ENCODE data around the gene UQCRHL.

UQCRHL gene

DNA sequence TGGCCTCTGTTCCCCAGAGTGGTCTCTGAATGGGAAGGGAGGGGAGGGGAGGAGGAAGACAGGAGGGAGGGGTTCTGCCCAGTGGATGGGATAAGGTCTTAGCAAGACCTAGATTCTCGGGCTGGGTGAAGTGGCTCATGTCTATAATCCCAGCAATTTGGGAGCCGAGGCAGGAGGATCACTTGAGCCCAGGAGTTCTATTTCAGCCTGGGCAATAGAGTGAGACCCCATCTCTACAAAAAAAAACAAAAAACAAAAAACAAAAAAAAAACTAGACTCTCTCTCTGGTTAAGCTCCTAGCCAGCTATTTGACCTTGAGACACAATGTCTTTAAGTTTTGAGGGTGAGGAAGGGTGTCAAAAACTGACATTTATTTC lies 11.4 kb downstream of the UQCRHL start:
- no peak for DNase-seq

DNA sequence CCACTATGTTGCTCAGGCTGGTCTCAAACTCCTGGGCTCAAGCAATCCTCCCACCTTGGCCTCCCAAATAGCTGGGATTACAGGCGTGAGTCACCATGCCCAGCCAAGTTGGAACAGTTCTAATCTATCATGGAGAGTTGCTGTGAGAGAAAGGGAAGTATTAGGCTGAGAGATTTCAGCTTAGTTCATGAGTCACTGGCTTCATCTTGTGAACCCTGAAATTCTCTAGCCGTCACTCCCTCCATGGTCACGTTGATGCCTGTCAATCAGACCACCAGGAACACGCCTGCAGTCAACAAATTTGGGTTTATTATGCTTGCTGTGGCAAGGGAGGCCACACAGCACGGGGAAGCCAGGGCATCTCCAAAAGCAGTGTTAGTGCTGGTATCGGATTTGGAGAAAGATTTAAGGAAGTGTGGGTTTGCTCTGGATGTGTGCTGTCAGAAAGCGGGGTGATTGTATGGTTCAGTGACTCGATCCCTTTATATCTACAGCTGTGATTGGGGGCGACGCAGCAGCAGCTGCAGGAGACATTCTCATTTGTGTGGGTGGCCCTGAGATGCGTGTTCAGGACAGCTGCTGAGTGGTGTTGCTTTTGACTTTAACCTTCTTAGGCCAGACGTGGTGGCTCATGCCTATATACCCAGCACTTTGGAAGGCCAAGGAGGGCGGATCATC lies 18.7 kb downstream of the UQCRHL start:
- no peak for DNase-seq

DNA sequence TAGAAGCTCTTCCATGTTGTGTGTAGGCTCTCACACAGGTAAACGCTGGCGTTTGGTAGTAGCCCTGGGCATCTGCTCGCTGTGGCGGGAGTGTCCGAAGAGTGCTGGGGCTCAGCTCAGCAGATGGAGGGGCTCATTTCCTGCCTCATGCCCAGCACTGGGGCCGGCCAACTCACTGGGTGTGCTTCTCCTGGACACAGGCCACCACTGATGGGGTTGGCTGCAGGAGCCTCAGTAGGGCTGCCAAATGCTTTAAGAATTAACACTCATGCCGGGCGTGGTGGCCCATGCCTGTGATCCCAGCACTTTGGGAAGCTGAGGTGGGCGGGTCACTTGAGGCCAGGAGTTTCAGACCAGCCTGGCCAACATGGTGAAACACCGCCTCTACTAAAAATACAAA lies 20.9 kb downstream of the UQCRHL start:
- no peak for DNase-seq

DNA sequence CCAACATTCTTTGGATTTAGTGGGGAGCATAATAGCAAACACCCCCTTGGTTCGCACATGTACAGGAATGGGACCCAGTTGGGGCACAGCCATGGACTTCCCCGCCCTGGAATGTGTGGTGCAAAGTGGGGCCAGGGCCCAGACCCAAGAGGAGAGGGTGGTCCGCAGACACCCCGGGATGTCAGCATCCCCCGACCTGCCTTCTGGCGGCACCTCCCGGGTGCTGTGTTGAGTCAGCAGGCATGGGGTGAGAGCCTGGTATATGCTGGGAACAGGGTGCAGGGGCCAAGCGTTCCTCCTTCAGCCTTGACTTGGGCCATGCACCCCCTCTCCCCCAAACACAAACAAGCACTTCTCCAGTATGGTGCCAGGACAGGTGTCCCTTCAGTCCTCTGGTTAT lies 21.8 kb downstream of the UQCRHL start:
- DNase-seq: no peak

DNA sequence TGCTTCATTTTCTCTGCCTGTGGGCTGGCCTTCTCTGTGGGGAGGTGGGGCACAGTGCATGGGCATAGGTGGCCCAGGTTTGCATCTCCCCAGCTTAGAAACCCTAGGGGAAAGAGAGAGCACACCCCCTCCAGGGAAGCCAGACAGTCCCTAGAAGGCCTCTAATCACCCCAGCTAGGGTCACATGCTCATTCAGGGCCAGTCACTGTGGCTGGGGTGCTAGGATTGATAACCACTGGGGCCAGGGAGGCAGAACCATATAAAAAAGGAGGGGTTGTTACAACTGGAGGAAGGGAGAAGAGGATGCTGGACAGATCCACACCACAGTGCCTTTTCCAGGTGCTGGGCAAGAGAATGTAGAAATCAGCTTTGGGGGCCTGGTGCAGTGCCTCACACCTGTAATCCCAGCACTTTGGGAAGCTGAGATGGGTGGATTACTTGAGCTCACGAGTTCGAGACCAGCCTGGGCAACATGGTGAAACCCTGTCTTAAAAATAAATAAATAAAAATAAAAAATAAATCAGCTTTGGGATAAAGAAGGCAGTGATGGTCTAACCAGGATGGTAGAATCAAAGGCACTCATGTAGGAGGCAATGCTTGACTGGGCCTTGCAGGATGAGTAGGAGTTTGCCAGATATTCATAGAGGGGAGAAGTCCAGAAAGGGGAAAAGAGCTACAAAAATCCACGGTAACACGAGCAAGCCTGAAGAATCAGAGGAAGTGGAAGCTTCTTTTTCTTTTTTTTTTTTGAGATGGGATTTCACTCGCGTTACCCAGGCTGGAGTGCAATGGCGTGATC lies 29.3 kb downstream of the UQCRHL start:
- DNase-seq: no peak

DNA sequence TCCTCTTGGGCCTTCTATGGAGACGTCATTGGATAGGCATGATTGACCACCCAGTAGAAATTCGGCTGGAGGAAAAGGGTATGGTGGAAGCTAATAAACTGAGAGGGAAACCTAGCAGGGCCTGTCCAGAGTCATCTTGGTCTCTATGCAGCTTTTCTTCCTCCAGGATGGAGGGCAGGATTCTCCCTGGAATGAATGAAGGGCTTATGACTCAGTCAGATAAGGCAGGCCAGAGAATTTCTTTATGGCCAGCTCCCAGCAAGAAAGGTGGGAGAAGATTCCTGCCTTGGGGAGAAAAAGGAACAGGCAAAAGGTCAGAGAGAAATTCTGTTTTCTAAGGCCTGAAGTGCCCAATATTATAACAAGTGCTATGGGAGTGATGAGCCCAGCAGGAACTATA lies 31.7 kb downstream of the UQCRHL start:
- no peak for DNase-seq

DNA sequence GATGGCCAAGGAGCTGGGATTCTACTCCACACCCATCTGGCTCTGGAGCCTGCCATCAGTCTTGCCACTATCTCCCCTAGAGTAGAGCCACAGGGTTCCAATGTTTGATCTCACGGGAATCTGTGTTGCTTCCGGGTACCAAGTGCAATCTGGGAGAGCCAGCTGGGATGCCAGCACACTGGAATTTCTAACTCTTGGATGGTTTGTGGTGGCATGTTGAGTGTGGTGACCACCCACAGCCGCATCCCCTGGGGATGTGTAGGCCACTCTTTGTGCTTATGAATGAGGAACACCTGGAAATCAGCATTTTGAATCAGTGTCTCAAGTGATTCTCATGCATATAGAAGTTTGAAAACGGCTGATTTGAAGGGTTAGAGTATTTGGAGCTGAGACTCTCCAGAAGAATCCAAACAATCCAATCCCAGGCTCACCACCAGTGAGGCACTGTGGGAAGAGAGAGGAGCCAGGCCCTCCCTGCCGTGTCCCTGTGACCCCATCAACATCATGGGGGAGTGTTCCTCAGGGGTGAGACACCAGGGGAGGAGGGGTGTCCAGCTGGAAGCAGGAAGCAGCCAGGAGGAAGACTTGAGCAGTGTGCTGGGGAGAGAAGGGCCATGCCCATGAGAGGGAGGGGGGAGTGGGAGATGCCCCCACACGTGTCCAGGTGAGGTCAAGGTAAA lies 35.5 kb downstream of the UQCRHL start:
- DNase-seq: no peak

DNA sequence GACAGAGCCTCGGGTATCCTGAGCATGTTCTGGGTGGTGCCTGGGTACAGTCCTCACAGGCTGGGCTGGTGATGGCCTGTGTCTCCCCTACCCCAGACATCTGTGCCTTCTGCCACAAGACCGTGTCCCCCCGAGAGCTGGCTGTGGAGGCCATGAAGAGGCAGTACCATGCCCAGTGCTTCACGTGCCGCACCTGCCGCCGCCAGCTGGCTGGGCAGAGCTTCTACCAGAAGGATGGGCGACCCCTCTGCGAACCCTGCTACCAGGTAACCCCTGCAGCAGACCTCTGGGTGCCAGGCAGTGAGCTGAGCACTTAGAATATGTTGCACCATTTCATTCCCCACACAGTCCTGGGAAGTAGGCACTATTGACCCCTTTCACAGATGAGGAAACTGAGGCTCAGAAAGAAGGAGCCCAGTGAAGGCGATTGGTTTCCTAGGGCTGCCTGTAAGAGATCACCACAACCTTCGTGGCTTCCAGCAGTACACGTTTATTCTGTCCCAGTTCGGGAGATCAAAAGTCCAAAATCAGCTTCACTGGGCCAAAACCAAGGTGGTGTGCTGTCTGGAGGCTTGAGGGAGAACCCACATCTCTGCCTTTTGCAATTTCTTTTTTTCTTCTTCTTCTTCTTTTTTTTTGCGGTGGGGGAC lies 37.0 kb downstream of the UQCRHL start:
- DNase-seq: no peak

DNA sequence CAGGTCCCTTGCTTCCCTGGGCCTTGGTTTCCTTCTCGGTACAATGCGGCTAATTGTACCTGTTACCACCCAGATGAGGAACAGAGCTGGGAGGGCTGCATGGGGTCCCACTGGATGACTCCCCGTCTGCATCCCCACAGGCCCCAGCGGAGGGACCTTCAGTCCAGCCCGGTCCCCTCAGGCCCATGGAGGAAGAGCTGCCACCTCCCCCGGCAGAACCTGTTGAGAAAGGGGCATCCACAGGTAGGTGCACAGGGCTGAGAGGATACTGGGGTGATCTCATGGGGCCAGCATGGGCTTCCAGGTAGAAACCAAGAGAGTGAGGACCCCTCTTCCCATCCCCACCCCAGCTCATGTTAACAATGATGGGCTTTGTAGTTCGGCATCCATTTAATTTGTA lies 39.1 kb downstream of the UQCRHL start:
- DNase-seq: no peak

DNA sequence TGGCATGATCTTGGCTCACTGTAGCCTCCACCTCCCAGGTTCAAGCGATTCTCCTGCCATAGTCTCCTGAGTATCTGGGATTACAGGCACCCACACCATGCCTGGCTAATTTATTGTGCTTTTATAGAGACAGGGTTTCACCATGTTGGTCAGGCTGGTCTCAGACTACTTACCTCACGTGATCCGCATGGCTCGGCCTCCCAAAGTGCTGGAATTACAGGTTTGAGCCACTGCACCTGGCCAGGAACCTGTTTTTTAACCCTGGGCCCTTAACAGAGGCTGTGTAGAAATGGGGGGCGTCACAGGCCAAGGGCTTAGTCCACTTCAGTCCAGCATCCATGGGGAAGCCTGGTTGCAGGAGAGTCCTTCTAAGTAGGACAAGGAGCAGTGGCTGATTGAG lies 39.5 kb downstream of the UQCRHL start:
- no peak for DNase-seq

DNA sequence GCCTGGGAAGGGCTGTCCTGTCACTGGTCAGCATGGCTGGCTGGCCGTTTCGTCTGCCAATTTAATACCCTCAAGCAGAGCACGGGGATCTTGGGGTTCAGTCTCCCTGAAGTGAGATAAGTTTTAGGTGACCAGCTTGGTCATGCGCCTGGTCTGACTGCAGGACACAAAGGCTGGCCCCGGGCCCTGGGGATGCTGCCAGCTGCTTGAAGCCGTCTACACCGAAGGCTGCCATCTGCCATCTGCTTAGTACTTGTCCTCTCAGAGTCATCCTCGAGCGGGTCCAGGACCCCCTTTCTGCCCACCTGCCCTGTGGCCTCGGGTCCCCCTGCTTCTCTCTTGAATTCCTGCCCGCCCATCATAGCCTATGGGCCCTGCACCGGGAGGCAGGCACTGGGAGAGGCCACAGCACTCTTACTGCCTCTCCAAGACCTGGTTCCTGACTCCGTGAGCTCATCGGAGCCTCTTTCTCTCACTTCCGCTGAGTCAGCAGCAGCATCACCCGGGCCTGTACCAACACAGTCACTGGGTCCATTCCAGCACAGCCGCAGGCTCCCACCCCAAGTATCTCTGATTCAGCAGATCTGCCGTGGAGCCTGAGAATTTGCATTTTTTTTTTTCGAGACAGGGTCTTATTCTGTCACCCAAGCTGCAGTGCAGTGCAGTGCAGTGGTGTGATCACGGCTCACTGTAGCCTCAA lies 41.8 kb downstream of the UQCRHL start:
- no peak for DNase-seq

DNA sequence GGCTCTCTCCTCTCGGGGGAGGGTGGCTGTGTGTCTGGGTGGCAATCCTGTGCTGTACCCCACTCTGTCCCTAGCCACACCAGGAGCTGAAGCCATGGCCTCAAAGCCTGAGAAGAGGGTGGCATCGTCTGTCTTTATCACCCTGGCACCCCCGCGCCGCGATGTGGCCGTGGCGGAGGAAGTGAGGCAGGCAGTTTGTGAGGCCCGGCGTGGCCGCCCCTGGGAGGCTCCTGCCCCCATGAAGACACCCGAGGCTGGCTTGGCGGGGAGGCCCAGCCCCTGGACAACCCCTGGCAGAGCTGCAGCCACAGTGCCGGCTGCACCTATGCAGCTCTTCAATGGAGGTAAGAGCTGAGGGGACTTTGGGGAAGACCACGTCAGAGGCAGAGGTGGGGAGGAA lies 42.6 kb downstream of the UQCRHL start:
- no peak for DNase-seq

DNA sequence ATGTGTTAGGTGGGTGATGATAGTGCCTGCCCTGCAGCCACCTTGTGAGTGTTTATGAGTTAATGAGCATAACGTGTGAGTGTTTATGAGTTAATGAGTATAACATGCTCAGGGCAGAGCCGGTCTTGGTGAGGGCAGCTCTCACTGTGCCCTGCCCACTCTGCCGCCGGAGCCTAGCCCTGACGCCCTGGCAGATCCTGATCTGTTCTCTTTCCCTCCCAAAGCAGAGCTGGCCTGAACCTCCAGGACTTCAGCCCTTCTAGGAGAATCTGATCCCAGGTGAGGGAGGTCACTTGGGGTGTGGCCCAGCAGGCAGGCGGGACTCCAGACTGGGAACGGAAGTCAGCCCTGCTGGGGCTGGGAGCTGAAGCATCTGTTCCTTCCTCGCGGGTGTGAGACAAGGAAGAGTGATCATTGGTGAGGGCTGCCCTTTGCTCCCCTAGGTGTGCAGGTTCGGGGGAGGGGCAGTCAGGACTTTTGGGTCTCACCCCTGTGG lies 43.1 kb downstream of the UQCRHL start:
- no peak for DNase-seq

DNA sequence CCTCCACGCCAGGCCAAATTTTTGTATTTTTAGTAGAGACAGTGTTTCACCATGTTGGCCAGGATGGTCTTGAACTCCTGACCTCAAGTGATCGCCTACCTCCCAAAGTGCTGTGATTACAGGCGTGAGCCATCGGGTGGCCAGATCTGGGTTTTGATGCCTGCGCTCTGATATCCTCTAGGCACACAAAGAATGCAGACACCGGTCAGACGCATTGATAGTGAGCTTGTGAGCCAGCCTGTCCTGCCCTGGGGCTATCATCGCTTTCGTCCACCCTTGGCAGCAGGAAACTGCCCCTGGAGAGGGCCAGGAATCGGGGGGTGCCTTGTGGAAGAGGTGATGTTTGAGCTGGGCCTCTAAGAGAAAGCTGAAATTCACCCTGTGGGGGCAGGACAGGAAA lies 44.9 kb downstream of the UQCRHL start:
- DNase-seq: no peak

DNA sequence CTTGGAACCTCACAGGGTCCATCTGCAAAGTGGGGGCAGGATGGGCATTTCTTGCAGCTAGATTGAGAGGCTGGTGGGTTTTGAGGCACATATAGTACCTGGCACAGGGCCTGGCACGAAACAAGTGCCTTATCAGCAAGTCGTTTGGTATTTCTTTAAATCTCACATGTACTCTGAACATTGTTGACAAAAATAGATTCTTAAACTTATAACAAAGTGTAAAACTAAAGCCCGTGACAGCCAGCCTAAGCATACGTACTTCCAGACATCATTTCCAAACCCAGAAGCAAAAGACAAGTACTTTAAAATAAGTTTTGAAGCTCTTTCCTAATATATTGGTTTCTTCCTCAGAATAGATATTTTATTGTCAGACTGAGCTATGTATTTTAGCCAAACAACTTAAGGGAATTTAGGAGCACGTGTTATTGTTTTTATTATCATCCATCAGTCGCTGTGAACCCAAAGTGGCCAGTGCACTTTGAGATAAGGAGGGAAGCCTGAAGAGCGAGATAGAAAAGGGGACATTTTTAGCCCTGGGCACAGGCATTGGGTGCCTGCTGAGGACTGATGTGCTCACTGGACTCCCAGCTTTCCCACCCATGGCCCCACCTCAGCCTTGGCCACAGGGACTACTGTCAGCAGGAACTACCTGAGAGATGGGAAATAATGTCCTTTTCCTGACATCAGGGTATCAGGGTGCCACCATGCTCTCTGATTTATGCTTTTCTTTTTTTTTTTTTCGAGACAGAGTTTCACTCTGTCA lies 45.9 kb downstream of the UQCRHL start:
- DNase-seq: no peak

DNA sequence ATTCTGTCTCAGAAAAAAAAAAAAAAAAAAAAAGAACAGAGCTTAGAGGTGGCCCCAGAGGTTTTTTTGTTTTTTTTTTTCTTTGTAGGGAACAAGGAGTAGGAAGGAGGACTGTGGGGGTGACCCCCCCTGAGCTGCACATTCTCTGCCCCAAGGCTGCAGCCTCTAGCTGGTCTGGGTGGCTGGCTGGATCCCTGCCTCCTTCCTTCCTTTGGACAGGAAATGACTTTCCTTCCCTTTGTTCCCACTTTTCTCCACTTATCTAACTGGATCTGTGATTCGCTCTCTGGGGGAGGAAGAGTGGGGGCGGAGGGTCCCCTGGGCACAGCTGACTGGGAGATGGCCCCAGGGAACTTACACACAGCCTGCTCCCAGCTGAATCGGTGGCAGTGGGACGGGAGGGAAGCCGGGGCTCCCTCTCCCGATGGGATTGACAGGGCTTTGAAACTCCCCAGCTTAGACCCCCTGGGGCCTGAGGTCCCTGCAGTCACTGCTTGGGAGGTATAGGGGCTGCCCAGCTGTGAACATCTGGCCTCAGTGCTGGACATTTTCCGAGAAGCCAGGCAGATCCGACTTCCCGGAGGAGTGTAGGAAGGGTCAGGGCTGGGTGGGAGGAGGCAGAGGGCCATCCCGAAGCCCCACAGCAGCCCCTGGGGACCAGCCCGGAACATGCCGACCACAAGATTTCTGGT lies 46.8 kb downstream of the UQCRHL start:
- DNase-seq: no peak

DNA sequence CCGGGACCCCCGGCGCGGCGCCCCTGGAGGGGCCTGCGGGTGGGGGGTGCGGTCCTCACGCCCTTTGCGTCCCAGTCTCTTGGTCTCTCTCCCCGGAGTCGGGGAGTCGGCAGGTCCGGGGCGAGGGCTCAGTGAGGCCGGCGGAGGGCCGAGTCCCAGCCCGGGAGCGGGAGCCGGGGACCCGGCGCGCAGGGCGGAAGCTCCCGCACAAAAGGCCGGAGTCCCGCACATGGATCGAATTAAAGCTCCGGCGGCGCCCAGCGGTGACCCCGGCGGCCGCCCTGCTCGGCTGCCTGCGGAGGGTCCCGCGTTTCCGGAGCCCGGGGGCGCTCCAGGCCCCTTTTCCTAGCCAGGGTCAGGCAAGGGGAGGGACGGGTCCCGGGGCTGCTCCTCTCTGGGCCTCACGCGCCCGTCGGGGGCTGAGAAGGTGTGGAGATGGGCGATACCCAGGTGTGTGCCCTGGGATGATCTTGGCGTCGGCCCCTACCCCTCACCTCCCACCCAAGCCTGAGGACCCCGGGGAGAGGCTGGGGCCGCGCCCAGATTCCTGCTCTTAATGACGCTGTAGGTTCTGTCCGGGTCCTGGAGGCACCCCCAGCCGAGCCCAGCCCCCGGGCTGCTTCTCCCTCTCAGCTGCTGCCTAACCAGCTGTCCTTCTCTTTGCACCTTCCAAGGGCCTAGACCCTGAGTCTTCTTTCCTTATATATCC lies 48.3 kb downstream of the UQCRHL start:
- no peak for DNase-seq

DNA sequence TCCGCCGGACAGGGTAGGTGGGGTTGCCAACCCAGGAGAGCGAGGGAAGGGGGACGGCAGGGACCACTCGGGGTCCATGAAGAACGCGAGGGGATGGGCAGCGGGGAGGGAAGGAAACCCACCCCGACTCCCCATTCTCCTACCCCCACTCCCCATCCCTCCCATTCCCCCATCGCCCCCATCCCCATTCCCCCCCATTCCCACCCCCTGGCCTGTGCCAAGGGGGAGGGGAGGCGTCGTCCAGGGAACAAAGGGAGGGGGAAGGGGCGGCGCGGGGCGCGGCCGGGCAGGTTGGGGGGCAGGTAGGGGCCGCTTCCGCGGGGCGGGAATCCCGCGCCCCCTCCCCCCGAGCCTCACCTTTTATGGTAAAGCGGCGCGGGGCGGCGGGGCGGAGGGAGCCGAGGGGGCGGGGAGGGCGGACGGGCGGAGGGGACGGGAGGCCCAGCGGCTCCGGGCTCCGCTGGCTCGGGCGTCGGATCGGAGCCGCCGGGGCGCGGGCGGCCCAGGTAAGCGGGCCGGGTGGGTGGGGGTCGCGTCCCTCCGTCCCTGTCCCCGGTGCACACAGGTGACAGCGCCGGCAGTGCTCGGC lies 49.0 kb downstream of the UQCRHL start, which contains the start of gene FBLIM1:
Gene FBLIM1, plus strand, starts transcription at position 453 of the 589 bp plus-strand sequence. CDS start 6,189 bp downstream, outside the sequence.
- DNase-seq: no peak

DNA sequence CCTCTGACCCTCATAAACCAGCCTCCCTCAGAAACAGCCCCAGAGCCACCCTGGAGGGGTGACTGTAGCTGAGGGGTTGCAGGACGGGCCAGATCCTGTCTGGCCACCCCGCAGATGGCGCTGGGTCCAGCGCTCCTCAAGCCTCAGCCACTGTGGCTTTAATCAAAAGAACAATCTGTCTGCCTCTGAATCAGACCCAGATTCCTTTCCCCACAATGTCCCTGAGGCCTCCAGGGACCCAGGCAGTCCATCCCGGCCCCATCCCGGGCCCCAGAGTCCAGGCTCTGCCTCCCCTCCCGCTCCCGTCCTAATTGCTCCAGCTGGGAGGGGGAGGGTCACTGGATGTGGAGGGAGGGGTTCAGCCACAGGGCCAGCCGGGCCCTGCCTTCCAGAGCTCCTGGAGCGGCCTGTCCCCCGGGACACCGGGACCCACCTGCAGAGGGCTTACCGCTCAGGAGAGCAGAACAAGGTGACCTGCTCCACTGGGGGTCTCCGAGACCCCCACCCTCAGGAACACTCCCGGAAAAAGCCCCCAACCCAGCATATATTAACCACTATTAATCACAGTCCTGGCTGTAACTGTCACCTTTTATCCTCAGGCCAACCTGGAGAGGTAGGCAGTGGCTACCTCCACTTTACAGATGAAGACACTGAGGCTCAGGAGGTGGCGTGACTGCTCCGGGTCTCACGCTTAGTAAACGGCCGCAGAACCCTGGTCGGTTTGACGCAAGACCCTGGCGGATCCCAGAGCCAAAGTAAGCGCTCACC lies 49.7 kb downstream of the UQCRHL start:
- DNase-seq: no peak

Data from activated effector memory CD4-positive, alpha-beta T cell treated with Interleukin-2 at 50 U/mL for 16 hours (primary cell).